Measurements from ENCODE around the gene HS1BP3.

- TF ChIP-seq, protein P1, sequence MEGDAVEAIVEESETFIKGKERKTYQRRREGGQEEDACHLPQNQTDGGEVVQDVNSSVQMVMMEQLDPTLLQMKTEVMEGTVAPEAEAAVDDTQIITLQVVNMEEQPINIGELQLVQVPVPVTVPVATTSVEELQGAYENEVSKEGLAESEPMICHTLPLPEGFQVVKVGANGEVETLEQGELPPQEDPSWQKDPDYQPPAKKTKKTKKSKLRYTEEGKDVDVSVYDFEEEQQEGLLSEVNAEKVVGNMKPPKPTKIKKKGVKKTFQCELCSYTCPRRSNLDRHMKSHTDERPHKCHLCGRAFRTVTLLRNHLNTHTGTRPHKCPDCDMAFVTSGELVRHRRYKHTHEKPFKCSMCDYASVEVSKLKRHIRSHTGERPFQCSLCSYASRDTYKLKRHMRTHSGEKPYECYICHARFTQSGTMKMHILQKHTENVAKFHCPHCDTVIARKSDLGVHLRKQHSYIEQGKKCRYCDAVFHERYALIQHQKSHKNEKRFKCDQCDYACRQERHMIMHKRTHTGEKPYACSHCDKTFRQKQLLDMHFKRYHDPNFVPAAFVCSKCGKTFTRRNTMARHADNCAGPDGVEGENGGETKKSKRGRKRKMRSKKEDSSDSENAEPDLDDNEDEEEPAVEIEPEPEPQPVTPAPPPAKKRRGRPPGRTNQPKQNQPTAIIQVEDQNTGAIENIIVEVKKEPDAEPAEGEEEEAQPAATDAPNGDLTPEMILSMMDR (conservative IDR thresholded peaks at IDR 0.05), result no peak
- TF ChIP-seq EZH2 (IDR thresholded peaks at IDR 0.05; ENCODE audit: low read depth), result no peak
Measured at GRCh38 chr2:20668871-20669475, 18.1 kb upstream of the HS1BP3 start.

Measured in PC-9 (cell line).